ENCODE results near the gene MGA. TPM values are rescaled to one million over a fixed set of nuclear protein-coding genes. Genes with fewer than 3 reads are reported as not detected.

The MGA gene
- total and polyA plus RNA-seq, 2 experiments from 2014 or later, result 42.6 to 58.9 TPM

DNA sequence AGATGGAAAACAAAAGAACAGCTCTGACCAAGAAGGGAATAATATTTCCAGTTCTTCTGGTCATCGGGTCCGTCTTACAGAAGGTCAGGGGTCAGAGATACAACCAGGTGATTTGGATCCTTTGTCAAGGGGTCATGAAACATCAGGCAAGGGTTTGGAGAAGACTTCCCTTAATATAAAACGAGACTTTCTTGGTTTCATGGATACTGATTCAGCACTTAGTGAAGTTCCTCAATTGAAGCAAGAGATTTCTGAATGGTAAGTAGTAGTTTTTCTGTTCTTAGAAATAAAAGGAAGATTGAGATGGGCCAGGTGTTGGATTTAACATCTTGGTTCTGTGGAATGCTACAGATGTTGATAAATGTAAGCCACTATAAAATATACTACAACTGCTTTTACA is 9.5 kb downstream of the MGA start (continued):
- TF ChIP-seq, protein P1, sequence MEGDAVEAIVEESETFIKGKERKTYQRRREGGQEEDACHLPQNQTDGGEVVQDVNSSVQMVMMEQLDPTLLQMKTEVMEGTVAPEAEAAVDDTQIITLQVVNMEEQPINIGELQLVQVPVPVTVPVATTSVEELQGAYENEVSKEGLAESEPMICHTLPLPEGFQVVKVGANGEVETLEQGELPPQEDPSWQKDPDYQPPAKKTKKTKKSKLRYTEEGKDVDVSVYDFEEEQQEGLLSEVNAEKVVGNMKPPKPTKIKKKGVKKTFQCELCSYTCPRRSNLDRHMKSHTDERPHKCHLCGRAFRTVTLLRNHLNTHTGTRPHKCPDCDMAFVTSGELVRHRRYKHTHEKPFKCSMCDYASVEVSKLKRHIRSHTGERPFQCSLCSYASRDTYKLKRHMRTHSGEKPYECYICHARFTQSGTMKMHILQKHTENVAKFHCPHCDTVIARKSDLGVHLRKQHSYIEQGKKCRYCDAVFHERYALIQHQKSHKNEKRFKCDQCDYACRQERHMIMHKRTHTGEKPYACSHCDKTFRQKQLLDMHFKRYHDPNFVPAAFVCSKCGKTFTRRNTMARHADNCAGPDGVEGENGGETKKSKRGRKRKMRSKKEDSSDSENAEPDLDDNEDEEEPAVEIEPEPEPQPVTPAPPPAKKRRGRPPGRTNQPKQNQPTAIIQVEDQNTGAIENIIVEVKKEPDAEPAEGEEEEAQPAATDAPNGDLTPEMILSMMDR (conservative IDR thresholded peaks at IDR 0.05; ENCODE audit: low read depth in 2 of 2), result no peak
- no peak for TF ChIP-seq NANOG (IDR thresholded peaks at IDR 0.05; ENCODE audit: borderline replicate concordance)
- TF ChIP-seq, protein P2, sequence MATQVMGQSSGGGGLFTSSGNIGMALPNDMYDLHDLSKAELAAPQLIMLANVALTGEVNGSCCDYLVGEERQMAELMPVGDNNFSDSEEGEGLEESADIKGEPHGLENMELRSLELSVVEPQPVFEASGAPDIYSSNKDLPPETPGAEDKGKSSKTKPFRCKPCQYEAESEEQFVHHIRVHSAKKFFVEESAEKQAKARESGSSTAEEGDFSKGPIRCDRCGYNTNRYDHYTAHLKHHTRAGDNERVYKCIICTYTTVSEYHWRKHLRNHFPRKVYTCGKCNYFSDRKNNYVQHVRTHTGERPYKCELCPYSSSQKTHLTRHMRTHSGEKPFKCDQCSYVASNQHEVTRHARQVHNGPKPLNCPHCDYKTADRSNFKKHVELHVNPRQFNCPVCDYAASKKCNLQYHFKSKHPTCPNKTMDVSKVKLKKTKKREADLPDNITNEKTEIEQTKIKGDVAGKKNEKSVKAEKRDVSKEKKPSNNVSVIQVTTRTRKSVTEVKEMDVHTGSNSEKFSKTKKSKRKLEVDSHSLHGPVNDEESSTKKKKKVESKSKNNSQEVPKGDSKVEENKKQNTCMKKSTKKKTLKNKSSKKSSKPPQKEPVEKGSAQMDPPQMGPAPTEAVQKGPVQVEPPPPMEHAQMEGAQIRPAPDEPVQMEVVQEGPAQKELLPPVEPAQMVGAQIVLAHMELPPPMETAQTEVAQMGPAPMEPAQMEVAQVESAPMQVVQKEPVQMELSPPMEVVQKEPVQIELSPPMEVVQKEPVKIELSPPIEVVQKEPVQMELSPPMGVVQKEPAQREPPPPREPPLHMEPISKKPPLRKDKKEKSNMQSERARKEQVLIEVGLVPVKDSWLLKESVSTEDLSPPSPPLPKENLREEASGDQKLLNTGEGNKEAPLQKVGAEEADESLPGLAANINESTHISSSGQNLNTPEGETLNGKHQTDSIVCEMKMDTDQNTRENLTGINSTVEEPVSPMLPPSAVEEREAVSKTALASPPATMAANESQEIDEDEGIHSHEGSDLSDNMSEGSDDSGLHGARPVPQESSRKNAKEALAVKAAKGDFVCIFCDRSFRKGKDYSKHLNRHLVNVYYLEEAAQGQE (IDR thresholded peaks at IDR 0.05; ENCODE audit: unreplicated experiment), result no peak
- no peak for TF ChIP-seq STAT1 (IDR thresholded peaks at IDR 0.05; ENCODE audit: unreplicated experiment)
- TF ChIP-seq, protein P3, sequence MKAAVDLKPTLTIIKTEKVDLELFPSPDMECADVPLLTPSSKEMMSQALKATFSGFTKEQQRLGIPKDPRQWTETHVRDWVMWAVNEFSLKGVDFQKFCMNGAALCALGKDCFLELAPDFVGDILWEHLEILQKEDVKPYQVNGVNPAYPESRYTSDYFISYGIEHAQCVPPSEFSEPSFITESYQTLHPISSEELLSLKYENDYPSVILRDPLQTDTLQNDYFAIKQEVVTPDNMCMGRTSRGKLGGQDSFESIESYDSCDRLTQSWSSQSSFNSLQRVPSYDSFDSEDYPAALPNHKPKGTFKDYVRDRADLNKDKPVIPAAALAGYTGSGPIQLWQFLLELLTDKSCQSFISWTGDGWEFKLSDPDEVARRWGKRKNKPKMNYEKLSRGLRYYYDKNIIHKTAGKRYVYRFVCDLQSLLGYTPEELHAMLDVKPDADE (IDR thresholded peaks at IDR 0.05), result no peak
- TF ChIP-seq CREB1 (CRISPR knock-in tag; IDR thresholded peaks at IDR 0.05; ENCODE audit: low read depth), result no peak

DNA sequence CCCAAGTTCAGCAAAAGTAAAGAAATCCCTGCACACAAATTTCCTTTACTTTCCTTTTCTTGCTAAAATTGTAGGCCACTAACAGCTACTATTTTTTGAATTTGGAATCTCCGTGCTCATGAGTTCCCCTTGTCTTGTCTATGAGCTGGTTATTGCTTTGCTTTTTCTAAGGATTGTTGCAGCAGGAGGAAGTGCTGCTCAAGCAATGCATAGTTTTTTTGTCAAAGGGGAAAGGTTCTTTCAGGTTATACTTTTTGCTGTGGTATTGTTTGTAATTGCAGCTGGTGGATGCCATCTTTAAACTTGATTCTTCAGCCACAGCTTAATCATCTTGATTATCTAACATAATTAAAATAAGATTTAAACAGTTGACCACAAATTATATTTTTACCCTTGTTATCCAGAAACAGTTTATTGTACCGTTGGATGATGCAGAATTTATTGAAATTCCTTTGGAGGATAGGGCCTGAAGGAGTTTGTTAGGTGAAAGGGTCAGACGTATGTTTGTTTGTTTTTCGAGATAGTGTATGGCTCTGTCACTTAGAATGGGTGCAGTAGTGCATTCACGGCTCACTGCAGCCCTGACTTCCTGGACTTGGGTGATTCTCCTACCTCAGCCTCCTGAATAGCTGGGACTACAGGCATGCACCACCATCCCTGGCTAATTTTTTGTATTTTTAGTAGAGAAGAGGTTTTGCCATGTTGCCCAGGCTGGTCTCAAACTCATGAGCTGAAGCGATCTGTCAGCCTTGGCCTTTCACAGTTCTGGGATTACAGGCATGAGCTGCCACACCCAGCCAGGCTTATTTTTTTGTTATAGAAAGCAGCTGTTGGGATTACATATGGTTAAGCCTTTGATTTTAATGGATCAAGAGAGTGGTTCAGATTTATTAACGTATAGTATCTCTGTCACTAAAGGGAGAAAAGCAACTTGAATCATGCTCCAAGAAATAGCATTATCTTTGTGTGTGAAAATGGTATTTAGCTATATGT is 11.7 kb downstream of the MGA start:
- Histone ChIP-seq H3F3A (replicated peaks; ENCODE audit: low read depth) (no peaks in the 10 kb centered on the region), H3K9me2 (ENCODE audit: insufficient read depth) (no peaks in the 10 kb centered on the region), H3K4me3 (no peak overlapping the region), H3K27me3 (ENCODE audit: insufficient read depth) (no peaks in the 10 kb centered on the region), H3K4me1 (ENCODE audit: insufficient read depth) (no peaks in the 10 kb centered on the region), H3K36me3 (ENCODE audit: insufficient read depth) (no peaks in the 10 kb centered on the region), H4K20me1 (replicated peaks; ENCODE audit: insufficient read depth) (peaks cover 41% of the 10 kb centered on the region), H3K4me2 (no peak overlapping the region), H3K27ac (ENCODE audit: low read depth) (no peak overlapping the region), H2AFZ (no peak overlapping the region), H3K79me2 (replicated peaks; ENCODE audit: insufficient read depth) (peaks cover 100% of the 10 kb centered on the region)
- H3K4me1 Mint-ChIP-seq, result no peaks in the 10 kb centered on the region; the same call in 2 of the 3 replicates
- DNase-seq (ENCODE audit: low spot score) (no peak), ATAC-seq (no peak)
- H3K36me3 Mint-ChIP-seq (ENCODE audit: low read depth), result peaks cover 18% of the 10 kb centered on the region; the same call in 2 of the 3 replicates
- no peaks in the 10 kb centered on the region for H3K9me3 Mint-ChIP-seq
- no peak overlapping the region for H3K27ac Mint-ChIP-seq
- no peak overlapping the region for H3K4me3 Mint-ChIP-seq
- H3K27me3 Mint-ChIP-seq (ENCODE audit: insufficient read depth, low read depth, poor library complexity), result peaks cover 3% of the 10 kb centered on the region
- no peak for TF ChIP-seq EZH2 (IDR thresholded peaks at IDR 0.05; ENCODE audit: low read depth, unreplicated experiment)
- TF ChIP-seq POLR2AphosphoS5 (IDR thresholded peaks at IDR 0.05; ENCODE audit: low read depth), result no peak
- no peak for TF ChIP-seq CREB1 (CRISPR knock-in tag; IDR thresholded peaks at IDR 0.05; ENCODE audit: low read depth)
- TF ChIP-seq NANOG (IDR thresholded peaks at IDR 0.05; ENCODE audit: borderline replicate concordance), result no peak
- no peak for TF ChIP-seq STAT1 (IDR thresholded peaks at IDR 0.05; ENCODE audit: unreplicated experiment)
- TF ChIP-seq EZH2phosphoT487 (IDR thresholded peaks at IDR 0.05; ENCODE audit: unreplicated experiment), result no peak
- no peak for TF ChIP-seq JUNB (IDR thresholded peaks at IDR 0.05; ENCODE audit: unreplicated experiment)
- TF ChIP-seq, protein P3 (IDR thresholded peaks at IDR 0.05), result no peak
- TF ChIP-seq, protein P1 (conservative IDR thresholded peaks at IDR 0.05; ENCODE audit: low read depth in 2 of 2), result no peak
